Measurements from ENCODE around the gene RSPH6A.

DNA sequence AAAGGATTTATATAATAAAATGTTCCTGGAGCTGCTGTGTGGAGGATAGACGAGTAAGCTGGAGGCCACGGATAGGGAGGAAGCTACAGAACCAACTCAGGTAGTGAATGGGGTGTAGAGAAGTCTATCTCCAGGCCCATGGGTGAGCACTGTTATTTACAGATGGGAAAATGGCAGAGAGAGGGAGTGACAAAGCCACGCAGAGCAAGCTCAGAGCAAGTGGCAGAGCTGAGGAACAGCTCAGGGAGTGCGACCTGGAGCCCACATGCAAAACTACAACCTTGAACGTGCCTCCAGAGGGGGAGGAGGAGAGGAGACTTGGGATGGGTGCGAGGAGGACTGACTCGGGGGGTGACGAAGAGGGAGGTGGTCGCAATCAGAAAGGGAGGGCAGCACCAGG is 13.4 kb upstream of the RSPH6A start:
- no peak for TF ChIP-seq CTCF (IDR thresholded peaks at IDR 0.05)
- no peak for TF ChIP-seq POLR2A (IDR thresholded peaks at IDR 0.05)
- TF ChIP-seq POLR2AphosphoS5 (IDR thresholded peaks at IDR 0.05) = no peak

Measured in prostate gland (tissue), 2 donors.